ENCODE results near the gene NLGN1. TPM values are rescaled to one million over a fixed set of nuclear protein-coding genes. Genes with fewer than 3 reads are reported as not detected.

The NLGN1 gene
- total and polyA plus RNA-seq, 9 of the 15 experiments (the other 6 are each of a cell fraction or from before 2014, with no cell fraction given), result under 0.01 to 0.01 TPM; not detected in 7

- BruUV-seq (replicated peaks), result no TSS peak
- H3K79me2 ChIP-seq (ENCODE audit: control insufficient read depth, insufficient read depth, low read length), result no peaks in the 10 kb centered on the region
- CTCF ChIA-PET (ENCODE audit: low intra/inter-chr PET ratio), result no interaction called here
- H4K20me1 ChIP-seq (replicated peaks; ENCODE audit: control insufficient read depth, insufficient read depth, low read length), result no peaks in the 10 kb centered on the region
- TF ChIP-seq ZBTB49 (CRISPR knock-in tag; IDR thresholded peaks at IDR 0.05; ENCODE audit: borderline replicate concordance) (no peak), PHB (CRISPR knock-in tag; IDR thresholded peaks at IDR 0.05) (no peak), POLR2G (IDR thresholded peaks at IDR 0.05; ENCODE audit: low read depth, low read length) (no peak), HDAC2 (IDR thresholded peaks at IDR 0.05) (no peak), ATF1 (CRISPR knock-in tag; IDR thresholded peaks at IDR 0.05) (no peak), ATF1 (tag; IDR thresholded peaks at IDR 0.05) (no peak), ZNF3 (CRISPR knock-in tag; IDR thresholded peaks at IDR 0.05) (no peak), FOXP1 (CRISPR knock-in tag; IDR thresholded peaks at IDR 0.05) (no peak), XRCC5 (IDR thresholded peaks at IDR 0.05; ENCODE audit: low read depth, low read length) (no peak), MBD2 (IDR thresholded peaks at IDR 0.05; ENCODE audit: borderline replicate concordance, low read depth) (no peak), ILK (tag; IDR thresholded peaks at IDR 0.05; ENCODE audit: borderline replicate concordance, low read depth) (no peak), HES1 (IDR thresholded peaks at IDR 0.05; ENCODE audit: low read depth) (no peak), ARID3A (IDR thresholded peaks at IDR 0.05; ENCODE audit: borderline replicate concordance, low read depth, low read length) (no peak)
- TF ChIP-seq, protein P1, sequence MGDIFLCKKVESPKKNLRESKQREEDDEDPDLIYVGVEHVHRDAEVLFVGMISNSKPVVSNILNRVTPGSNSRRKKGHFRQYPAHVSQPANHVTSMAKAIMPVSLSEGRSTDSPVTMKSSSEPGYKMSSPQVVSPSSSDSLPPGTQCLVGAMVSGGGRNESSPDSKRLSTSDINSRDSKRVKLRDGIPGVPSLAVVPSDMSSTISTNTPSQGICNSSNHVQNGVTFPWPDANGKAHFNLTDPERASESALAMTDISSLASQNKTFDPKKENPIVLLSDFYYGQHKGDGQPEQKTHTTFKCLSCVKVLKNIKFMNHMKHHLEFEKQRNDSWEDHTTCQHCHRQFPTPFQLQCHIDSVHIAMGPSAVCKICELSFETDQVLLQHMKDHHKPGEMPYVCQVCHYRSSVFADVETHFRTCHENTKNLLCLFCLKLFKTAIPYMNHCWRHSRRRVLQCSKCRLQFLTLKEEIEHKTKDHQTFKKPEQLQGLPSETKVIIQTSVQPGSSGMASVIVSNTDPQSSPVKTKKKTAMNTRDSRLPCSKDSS (IDR thresholded peaks at IDR 0.05; ENCODE audit: low read depth, partially characterized antibody), result no peak
- TF ChIP-seq, protein P2, sequence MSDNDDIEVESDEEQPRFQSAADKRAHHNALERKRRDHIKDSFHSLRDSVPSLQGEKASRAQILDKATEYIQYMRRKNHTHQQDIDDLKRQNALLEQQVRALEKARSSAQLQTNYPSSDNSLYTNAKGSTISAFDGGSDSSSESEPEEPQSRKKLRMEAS (CRISPR knock-in tag; IDR thresholded peaks at IDR 0.05), result no peak
- no peaks in the 10 kb centered on the region for H3K9me1 ChIP-seq (ENCODE audit: control insufficient read depth, insufficient read depth, low read length)
- H3K27ac ChIP-seq (ENCODE audit: extremely low read depth, low read depth, low read length), result no peak overlapping the region
- 0% methylated on average over 1 of the region's 1 CpG for WGBS (ENCODE audit: insufficient coverage, low coverage, missing lambda C conversion rate)
- no peaks in the 10 kb centered on the region for H3K36me3 ChIP-seq (ENCODE audit: control insufficient read depth, insufficient read depth, low read length)
- FAIRE-seq (no peak), DNase-seq (ENCODE audit: extremely low read depth in 1 of 4, low spot score in 3 of 4) (no peak), ATAC-seq (no peak)
- no peaks in the 10 kb centered on the region for H3K4me1 ChIP-seq (replicated peaks in 1 of 2; ENCODE audit: control insufficient read depth in 2 of 2, insufficient read depth in 2 of 2, low read length in 2 of 2)
- H3K27me3 ChIP-seq (ENCODE audit: control insufficient read depth in 2 of 2, insufficient read depth in 2 of 2, low read length in 2 of 2), result no peaks in the 10 kb centered on the region
- in situ Hi-C loops (cut with MboI) (no loop called here), intact Hi-C loops (cut with micrococcal nuclease) (no loop called here)
- no peak overlapping the region for H3K9ac ChIP-seq (ENCODE audit: insufficient read depth in 1 of 2, low read depth in 2 of 2, low read length in 2 of 2)
- no peak overlapping the region for H2AFZ ChIP-seq (ENCODE audit: low read depth, low read length)
- H3K9me3 ChIP-seq (replicated peaks; ENCODE audit: control insufficient read depth, insufficient read depth, low read depth, low read length), result no peaks in the 10 kb centered on the region; the same call in 1 of the 2 replicates
- H3K4me3 ChIP-seq, result no peak overlapping the region
- POLR2A ChIA-PET, result interaction anchor here (0.7 kb wide), 1 partner anchor 44 kb away, joined by 3 read pairs; no protein-coding TSS in a partner anchor
- no peak overlapping the region for H3K4me2 ChIP-seq (ENCODE audit: insufficient read depth, low read length)
Observed at GRCh38 chr3:174162550-174162949, 765.0 kb downstream of the NLGN1 start.
